H1 (cell line): Measurements from ENCODE around the gene TUBA3C. TPM values are rescaled to one million over a fixed set of nuclear protein-coding genes. Genes with fewer than 3 reads are reported as not detected.

Experiments
- CTCF ChIA-PET: fragments of 300-600 bp; sonication (Branson Sonifier 250); formaldehyde crosslinking; loops from one replicate; lab custom pipeline; 2021; ENCODE audit not compliant: partially characterized antibody; lab: Charles Lee
- POLR2A ChIA-PET: fragments of 300-600 bp; sonication (Branson Sonifier 250); formaldehyde crosslinking; loops from one replicate; lab custom pipeline; 2021; ENCODE audit warnings: inconsistent platforms; ENCODE audit not compliant: partially characterized antibody; lab: Charles Lee
- DNase-seq, 2 experiments: peaks; one replicate each; pipeline versions ENCODE4 v3.0.0 to v3.0.0-alpha.2; 2010 to 2022; ENCODE audit warnings: low spot score in 2 of 2, low read depth in 1 of 2, mixed read lengths in 1 of 2
- FAIRE-seq: peaks from 2 replicates; lab custom pipeline; 2011; peaks lifted over from hg19 to GRCh38; lab: Jason Lieb, UNC
- H2AFZ ChIP-seq: 2 replicates; pipeline ENCODE4 v1.8.1; 2012; ENCODE audit warnings: low read length, inconsistent platforms
- H2AK5ac ChIP-seq: 2 replicates; pipeline ENCODE4 v1.6.1; 2013; ENCODE audit warnings: low read depth, low read length
- H2BK120ac ChIP-seq: replicated peaks from 2 replicates; pipeline ENCODE3; 2013; ENCODE audit warnings: low read depth, low read length, inconsistent platforms
- H2BK12ac ChIP-seq: 2 replicates; pipeline ENCODE4 v1.6.1; 2013; ENCODE audit warnings: low read depth, low read length
- H2BK15ac ChIP-seq: 2 replicates; pipeline ENCODE4 v1.6.1; 2013; ENCODE audit warnings: low read length
- H2BK20ac ChIP-seq: 2 replicates; pipeline ENCODE4 v1.6.1; 2013; ENCODE audit warnings: low read length
- H2BK5ac ChIP-seq: 2 replicates; pipeline ENCODE4 v1.6.1; 2013; ENCODE audit warnings: low read depth, low read length
- H3K14ac ChIP-seq: 2 replicates; pipeline ENCODE4 v1.6.1; 2013; ENCODE audit warnings: inconsistent platforms; ENCODE audit not compliant: insufficient read length
- H3K18ac ChIP-seq: 2 replicates; pipeline ENCODE4 v1.6.1; 2013; ENCODE audit warnings: low read length; ENCODE audit errors: extremely low read depth
- H3K23ac ChIP-seq: 2 replicates; pipeline ENCODE4 v1.6.1; 2013; ENCODE audit warnings: inconsistent platforms; ENCODE audit not compliant: insufficient read length
- H3K23me2 ChIP-seq: 2 replicates; pipeline ENCODE4 v1.6.1; 2013; ENCODE audit warnings: low read depth, low read length
- H3K27ac ChIP-seq: 2 replicates; pipeline ENCODE4 v1.6.1; 2011; ENCODE audit warnings: low read depth, low read length, inconsistent platforms
- H3K27me3 ChIP-seq, 4 experiments: replicated peaks in 1 of 4; 1 replicate in 1 of 4; 2 replicates in 3 of 4; pipeline versions ENCODE4 v1.6.1 to v1.8.1; 2011 to 2013; ENCODE audit warnings: low read length in 3 of 4, mild to moderate bottlenecking in 3 of 4, inconsistent platforms in 2 of 4, mixed read lengths in 2 of 4, moderate library complexity in 1 of 4; ENCODE audit not compliant: control insufficient read depth in 3 of 4, insufficient read depth in 3 of 4; ENCODE audit errors: extremely low read depth in 1 of 4
- H3K36me3 ChIP-seq, 4 experiments: 2 replicates each; pipeline versions ENCODE4 v1.6.1 to v1.8.1; 2011 to 2013; ENCODE audit warnings: mild to moderate bottlenecking in 4 of 4, low read length in 3 of 4, moderate library complexity in 2 of 4, control low read depth in 1 of 4, inconsistent platforms in 1 of 4; ENCODE audit not compliant: insufficient read depth in 4 of 4, control insufficient read depth in 2 of 4
- H3K4ac ChIP-seq: replicated peaks from 2 replicates; pipeline ENCODE3; 2013; ENCODE audit warnings: low read length, low read depth, mixed read lengths, inconsistent platforms; ENCODE audit not compliant: insufficient read length
- H3K4me1 ChIP-seq, 4 experiments: replicated peaks in 1 of 4; 1 replicate in 1 of 4; 2 replicates in 3 of 4; pipeline versions ENCODE4 v1.6.1 to v1.8.1; 2011 to 2013; ENCODE audit warnings: low read length in 3 of 4, inconsistent platforms in 2 of 4, mixed read lengths in 1 of 4; ENCODE audit not compliant: insufficient read depth in 4 of 4, control insufficient read depth in 3 of 4
- H3K4me2 ChIP-seq, 2 experiments: 2 replicates each; pipeline versions ENCODE4 v1.6.1 to v1.8.1; 2011 to 2013; ENCODE audit warnings: low read depth in 2 of 2, low read length in 2 of 2, control low read depth in 1 of 2, inconsistent platforms in 1 of 2, mild to moderate bottlenecking in 1 of 2; ENCODE audit not compliant: insufficient read depth in 1 of 2
- H3K4me3 ChIP-seq, 4 experiments: fragments of 200-600, 300-600 bp in 1 of 4; sonication (generic), shearing (Covaris generic), sonication (Bioruptor Twin) in 1 of 4; 2 replicates each; pipeline versions ENCODE4 v1.5.1 to v1.8.1; 2011 to 2016; ENCODE audit warnings: low read length in 4 of 4, low read depth in 3 of 4, control low read depth in 2 of 4, inconsistent platforms in 2 of 4, mild to moderate bottlenecking in 2 of 4, mixed read lengths in 1 of 4, moderate library complexity in 1 of 4; ENCODE audit not compliant: insufficient read depth in 2 of 4; ENCODE audit errors: extremely low read depth in 1 of 4
- H3K56ac ChIP-seq: replicated peaks from 2 replicates; pipeline ENCODE3; 2013; ENCODE audit warnings: low read depth, mild to moderate bottlenecking, mixed read lengths, low read length, inconsistent platforms; ENCODE audit not compliant: insufficient read length
- H3K79me1 ChIP-seq: 2 replicates; pipeline ENCODE4 v1.6.1; 2013; ENCODE audit warnings: low read depth, low read length, control low read depth
- H3K79me2 ChIP-seq, 2 experiments: 2 replicates each; pipeline versions ENCODE4 v1.6.1 to v1.8.1; 2012 to 2013; ENCODE audit warnings: low read length in 2 of 2, mild to moderate bottlenecking in 2 of 2, inconsistent platforms in 1 of 2; ENCODE audit not compliant: insufficient read depth in 2 of 2, control insufficient read depth in 1 of 2
- H3K9ac ChIP-seq, 4 experiments: replicated peaks in 1 of 4; 1 replicate in 1 of 4; 2 replicates in 3 of 4; pipeline versions ENCODE4 v1.6.1 to v1.8.1; 2011 to 2013; ENCODE audit warnings: low read depth in 3 of 4, low read length in 3 of 4, control low read depth in 2 of 4, mild to moderate bottlenecking in 2 of 4, moderate library complexity in 2 of 4, inconsistent platforms in 1 of 4; ENCODE audit errors: extremely low read depth in 1 of 4
- H3K9me3 ChIP-seq, 2 experiments: 2 replicates each; pipeline versions ENCODE4 v1.6.1 to v1.8.1; 2012 to 2013; ENCODE audit warnings: mild to moderate bottlenecking in 2 of 2, moderate library complexity in 2 of 2, control low read depth in 1 of 2, inconsistent platforms in 1 of 2, low read depth in 1 of 2, low read length in 1 of 2, mixed read lengths in 1 of 2; ENCODE audit not compliant: insufficient read depth in 2 of 2
- H4K20me1 ChIP-seq, 2 experiments: replicated peaks in 1 of 2; 2 replicates each; pipeline versions ENCODE3 to v1.8.1; 2011 to 2013; ENCODE audit warnings: inconsistent platforms in 2 of 2, low read length in 2 of 2, mild to moderate bottlenecking in 1 of 2; ENCODE audit not compliant: insufficient read depth in 2 of 2, control insufficient read depth in 1 of 2
- H4K5ac ChIP-seq: 2 replicates; pipeline ENCODE4 v1.6.1; 2013; ENCODE audit warnings: low read length, low read depth, mixed read lengths, inconsistent platforms; ENCODE audit not compliant: insufficient read length
- H4K8ac ChIP-seq: 2 replicates; pipeline ENCODE4 v1.8.0; 2013; ENCODE audit warnings: mild to moderate bottlenecking, moderate library complexity, low read length, inconsistent platforms; ENCODE audit not compliant: insufficient read depth; ENCODE audit errors: extremely low read depth
- H4K91ac ChIP-seq: replicated peaks from 2 replicates; pipeline ENCODE3; 2013; ENCODE audit warnings: low read length, mixed read lengths, inconsistent platforms; ENCODE audit not compliant: insufficient read length
- ASH2L ChIP-seq: fragments of 200-600, 300-600 bp; sonication (generic); IDR thresholded peaks from one replicate; pipeline ENCODE4 v1.7.1; 2017; ENCODE audit warnings: low read length
- RFX5 ChIP-seq: IDR thresholded peaks from 2 replicates; pipeline ENCODE4 v1.6.1; 2011; ENCODE audit warnings: low read depth, low read length, improper control_type of control experiment, borderline replicate concordance
- SIX5 ChIP-seq: IDR thresholded peaks from 2 replicates; pipeline ENCODE4 v1.6.1; 2011; ENCODE audit warnings: mild to moderate bottlenecking, low read depth, low read length
- SP1 ChIP-seq: IDR thresholded peaks from 2 replicates; pipeline ENCODE4 v1.6.1; 2011; ENCODE audit warnings: low read depth, low read length
- SRF ChIP-seq: IDR thresholded peaks from 2 replicates; pipeline ENCODE4 v1.6.1; 2011; ENCODE audit warnings: mild to moderate bottlenecking, low read depth, low read length, moderate library complexity
- TBP ChIP-seq: IDR thresholded peaks from 2 replicates; pipeline ENCODE4 v1.6.1; 2011; ENCODE audit warnings: low read depth, low read length, improper control_type of control experiment
- whole genome bisulfite sequencing, 2 experiments: shearing (Covaris generic) in 1 of 2; methylation state at CpG; one replicate each; pipeline versions ENCODE4 v1.1.6 to v1.1.7; 2013 to 2015; ENCODE audit warnings: low lambda C conversion rate in 2 of 2, mixed read lengths in 2 of 2, inconsistent platforms in 1 of 2, low coverage in 1 of 2, missing lambda C conversion rate in 1 of 2; ENCODE audit not compliant: insufficient replicate concordance in 2 of 2, insufficient coverage in 1 of 2, insufficient read length in 1 of 2; ENCODE audit errors: extremely low coverage in 1 of 2, missing lambda C conversion rate in 1 of 2; 5-methylcytosine and 5-hydroxymethylcytosine counted together
- polyA plus RNA-seq, 7 experiments: library from polyadenylated mRNA; depleted of rRNA in 3 of 7; stranded (reverse) in 5 of 7; unstranded in 2 of 7; fragments of >200 nt in 5 of 7; fragments of 200-250 nt in 2 of 7; gene quantifications; 1 replicate in 5 of 7; 2 replicates in 1 of 7; 4 replicates in 1 of 7; pipeline versions ENCODE4 v1.2.1 to v1.2.3, GENCODE V29; 2011 to 2013; ENCODE audit warnings: missing spikeins in 2 of 7, mixed read lengths in 2 of 7
- total RNA-seq: library from RNA; stranded (reverse); fragmentation: NEBNext Ultra II Directional; extraction: Animal tissue kit (Norgen Biotek cat#: 25700); gene quantifications from 2 replicates; pipeline ENCODE4 v1.2.1, GENCODE V29; 2021
- TF ChIP-seq, protein P1 (sequence below): IDR thresholded peaks from 2 replicates; pipeline ENCODE4 v1.6.1; 2011; ENCODE audit warnings: low read length, improper control_type of control experiment

TUBA3C gene
- total and polyA plus RNA-seq, 2 of the 8 experiments (the other 6 are each of a cell fraction or from before 2014, with no cell fraction given) = not detected

DNA sequence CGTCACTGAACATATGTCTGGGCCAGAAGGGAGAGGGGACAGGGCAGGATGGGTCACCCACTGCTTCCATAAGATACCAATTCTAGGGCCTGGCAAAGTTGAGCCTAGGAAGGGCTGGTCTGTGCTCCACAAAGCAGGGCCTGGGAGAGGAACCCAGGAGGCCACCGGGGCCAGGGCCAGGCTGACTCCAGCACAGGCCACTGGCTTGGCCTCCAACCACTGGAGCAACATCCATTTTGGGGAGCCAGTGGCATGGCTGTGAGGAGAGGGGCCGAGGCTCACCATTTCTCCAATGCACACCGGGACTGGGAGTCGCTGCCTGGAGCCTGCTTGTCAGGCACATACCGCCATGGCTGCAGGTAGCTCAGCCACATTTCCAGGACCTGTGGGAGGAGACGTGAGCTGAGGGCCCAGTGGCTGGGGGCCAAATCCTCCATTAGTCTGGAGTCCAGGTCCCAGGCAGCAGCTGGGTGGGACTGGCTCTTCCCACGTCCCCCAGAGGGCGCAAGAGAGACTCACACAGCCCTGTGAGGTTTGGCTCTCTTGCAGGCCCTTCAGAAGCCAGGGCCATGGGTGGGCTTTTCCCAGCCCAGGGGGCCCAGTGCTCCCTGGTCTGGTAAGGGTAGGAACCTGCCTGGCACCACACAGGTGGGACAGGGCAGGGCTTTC is 27.7 kb downstream of the TUBA3C start:
- ChIA-PET POLR2A (no interaction called here), CTCF (no interaction called here)
- Histone ChIP-seq H2BK12ac (no peak overlapping the region), H2BK15ac (no peak overlapping the region), H2AFZ (no peak overlapping the region), H4K91ac (no peak overlapping the region), H4K5ac (no peak overlapping the region), H3K4me3 (no peak overlapping the region), H3K14ac (no peak overlapping the region), H4K8ac (no peak overlapping the region), H2AK5ac (no peak overlapping the region), H3K36me3 (no peaks in the 10 kb centered on the region), H3K56ac (no peak overlapping the region), H3K79me2 (no peaks in the 10 kb centered on the region), H3K9me3 (peaks cover 88 to 100% of the 10 kb centered on the region in 2 experiments), H3K9ac (no peak overlapping the region), H4K20me1 (no peaks in the 10 kb centered on the region), H2BK120ac (no peak overlapping the region), H3K27me3 (no peaks in the 10 kb centered on the region), H3K79me1 (no peaks in the 10 kb centered on the region), H3K23me2 (no peaks in the 10 kb centered on the region), H3K23ac (no peak overlapping the region), H2BK20ac (no peak overlapping the region), H2BK5ac (no peak overlapping the region), H3K18ac (no peak overlapping the region), H3K4me1 (no peaks in the 10 kb centered on the region), H3K27ac (no peak overlapping the region), H3K4ac (no peak overlapping the region)
- FAIRE-seq = no peak
- 87% methylated on average over 9 of the region's 9 CpGs; no CpG with 5 or more reads in 1 of the 2 experiments for WGBS, 2 experiments
- TF ChIP-seq SIX5 (no peak), SP1 (no peak), SRF (no peak), ASH2L (no peak), RFX5 (no peak), TBP (no peak)
- TF ChIP-seq, protein P1, sequence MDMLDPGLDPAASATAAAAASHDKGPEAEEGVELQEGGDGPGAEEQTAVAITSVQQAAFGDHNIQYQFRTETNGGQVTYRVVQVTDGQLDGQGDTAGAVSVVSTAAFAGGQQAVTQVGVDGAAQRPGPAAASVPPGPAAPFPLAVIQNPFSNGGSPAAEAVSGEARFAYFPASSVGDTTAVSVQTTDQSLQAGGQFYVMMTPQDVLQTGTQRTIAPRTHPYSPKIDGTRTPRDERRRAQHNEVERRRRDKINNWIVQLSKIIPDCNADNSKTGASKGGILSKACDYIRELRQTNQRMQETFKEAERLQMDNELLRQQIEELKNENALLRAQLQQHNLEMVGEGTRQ = no peak
- TF ChIP-seq, all 59 proteins: peak for 0
- DNase-seq = no peak
- H3K4me2 ChIP-seq = no peak overlapping the region
